Esophagus squamous epithelium (tissue), 4 donors: ENCODE data around the gene ACMSD.

ENCODE experiments used
- CTCF ChIP-seq, 6 experiments: fragments of 450-650 bp in 4 of 6; fragments of 200-600 bp in 2 of 6; sonication (generic) in 2 of 6; IDR thresholded peaks; one replicate each; pipeline ENCODE4 v1.5.1; 2016 to 2019; ENCODE audit warnings: antibody characterized with exemption in 6 of 6, mild to moderate bottlenecking in 4 of 6, moderate library complexity in 4 of 6
- POLR2A ChIP-seq, 4 donors: fragments of 450-650 bp; IDR thresholded peaks; one replicate each; pipeline ENCODE4 v1.6.1; 2017; ENCODE audit warnings: antibody characterized with exemption in 4 of 4, mild to moderate bottlenecking in 4 of 4, moderate library complexity in 3 of 4

- TF ChIP-seq POLR2A (IDR thresholded peaks at IDR 0.05) (no peak), CTCF (IDR thresholded peaks at IDR 0.05) (no peak)
Observed at GRCh38 chr2:134863446-134863845, 25.0 kb downstream of the ACMSD start.
